Measurements from ENCODE around the gene S100A9. TPM values are rescaled to one million over a fixed set of nuclear protein-coding genes. Genes with fewer than 3 reads are reported as not detected.

The S100A9 gene
- total RNA-seq, 1 donor from 2014 or later = 911 TPM

- ATAC-seq = no peak
- intact Hi-C loops (cut with DNase I) = no loop called here
- H3K27ac ChIP-seq = no peak overlapping the region
- DNase-seq = no peak
- no peaks in the 10 kb centered on the region for H3K36me3 ChIP-seq
- H3K9me3 ChIP-seq = no peaks in the 10 kb centered on the region
- H3K4me3 ChIP-seq = peak overlapping the region; percentile 44
- TF ChIP-seq, protein P1, sequence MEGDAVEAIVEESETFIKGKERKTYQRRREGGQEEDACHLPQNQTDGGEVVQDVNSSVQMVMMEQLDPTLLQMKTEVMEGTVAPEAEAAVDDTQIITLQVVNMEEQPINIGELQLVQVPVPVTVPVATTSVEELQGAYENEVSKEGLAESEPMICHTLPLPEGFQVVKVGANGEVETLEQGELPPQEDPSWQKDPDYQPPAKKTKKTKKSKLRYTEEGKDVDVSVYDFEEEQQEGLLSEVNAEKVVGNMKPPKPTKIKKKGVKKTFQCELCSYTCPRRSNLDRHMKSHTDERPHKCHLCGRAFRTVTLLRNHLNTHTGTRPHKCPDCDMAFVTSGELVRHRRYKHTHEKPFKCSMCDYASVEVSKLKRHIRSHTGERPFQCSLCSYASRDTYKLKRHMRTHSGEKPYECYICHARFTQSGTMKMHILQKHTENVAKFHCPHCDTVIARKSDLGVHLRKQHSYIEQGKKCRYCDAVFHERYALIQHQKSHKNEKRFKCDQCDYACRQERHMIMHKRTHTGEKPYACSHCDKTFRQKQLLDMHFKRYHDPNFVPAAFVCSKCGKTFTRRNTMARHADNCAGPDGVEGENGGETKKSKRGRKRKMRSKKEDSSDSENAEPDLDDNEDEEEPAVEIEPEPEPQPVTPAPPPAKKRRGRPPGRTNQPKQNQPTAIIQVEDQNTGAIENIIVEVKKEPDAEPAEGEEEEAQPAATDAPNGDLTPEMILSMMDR (IDR thresholded peaks at IDR 0.05) = no peak
- H3K4me1 ChIP-seq = peaks cover 12% of the 10 kb centered on the region
- H3K27me3 ChIP-seq (ENCODE audit: low read depth) = no peaks in the 10 kb centered on the region
Measured at GRCh38 chr1:153360190-153360589, 2.5 kb downstream of the S100A9 start.

DNA sequence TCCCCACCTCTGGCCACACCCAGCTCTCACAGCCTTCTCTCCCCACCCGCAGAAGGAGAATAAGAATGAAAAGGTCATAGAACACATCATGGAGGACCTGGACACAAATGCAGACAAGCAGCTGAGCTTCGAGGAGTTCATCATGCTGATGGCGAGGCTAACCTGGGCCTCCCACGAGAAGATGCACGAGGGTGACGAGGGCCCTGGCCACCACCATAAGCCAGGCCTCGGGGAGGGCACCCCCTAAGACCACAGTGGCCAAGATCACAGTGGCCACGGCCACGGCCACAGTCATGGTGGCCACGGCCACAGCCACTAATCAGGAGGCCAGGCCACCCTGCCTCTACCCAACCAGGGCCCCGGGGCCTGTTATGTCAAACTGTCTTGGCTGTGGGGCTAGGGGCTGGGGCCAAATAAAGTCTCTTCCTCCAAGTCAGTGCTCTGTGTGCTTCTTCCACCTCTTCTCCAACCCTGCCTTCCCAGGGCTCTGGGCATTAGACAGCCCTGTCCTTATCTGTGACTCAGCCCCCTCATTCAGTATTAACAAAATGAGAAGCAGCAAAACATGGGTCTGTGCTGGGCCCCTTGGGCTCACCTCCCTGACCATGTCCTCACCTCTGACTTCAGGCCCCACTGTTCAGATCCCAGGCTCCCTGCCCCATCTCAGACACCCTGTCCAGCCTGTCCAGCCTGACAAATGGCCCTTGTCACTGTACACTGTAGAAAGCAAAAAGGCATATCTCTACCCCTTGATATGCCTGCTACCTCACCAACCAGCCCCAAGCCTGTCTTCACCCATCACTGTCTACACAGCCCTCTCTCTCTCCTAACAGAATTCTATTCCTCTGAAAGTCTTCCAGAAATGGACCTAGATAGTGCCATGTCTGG lies 3.2 kb downstream of the S100A9 start:
- DNase-seq = no peak
- Histone ChIP-seq H3K4me1 (peaks cover 12% of the 10 kb centered on the region), H3K27me3 (ENCODE audit: low read depth) (no peaks in the 10 kb centered on the region), H3K36me3 (no peaks in the 10 kb centered on the region), H3K27ac (no peak overlapping the region), H3K4me3 (no peak overlapping the region), H3K9me3 (no peaks in the 10 kb centered on the region)
- ATAC-seq = no peak
- TF ChIP-seq, protein P1 (IDR thresholded peaks at IDR 0.05) = no peak
- intact Hi-C loops (cut with DNase I) = no loop called here

DNA sequence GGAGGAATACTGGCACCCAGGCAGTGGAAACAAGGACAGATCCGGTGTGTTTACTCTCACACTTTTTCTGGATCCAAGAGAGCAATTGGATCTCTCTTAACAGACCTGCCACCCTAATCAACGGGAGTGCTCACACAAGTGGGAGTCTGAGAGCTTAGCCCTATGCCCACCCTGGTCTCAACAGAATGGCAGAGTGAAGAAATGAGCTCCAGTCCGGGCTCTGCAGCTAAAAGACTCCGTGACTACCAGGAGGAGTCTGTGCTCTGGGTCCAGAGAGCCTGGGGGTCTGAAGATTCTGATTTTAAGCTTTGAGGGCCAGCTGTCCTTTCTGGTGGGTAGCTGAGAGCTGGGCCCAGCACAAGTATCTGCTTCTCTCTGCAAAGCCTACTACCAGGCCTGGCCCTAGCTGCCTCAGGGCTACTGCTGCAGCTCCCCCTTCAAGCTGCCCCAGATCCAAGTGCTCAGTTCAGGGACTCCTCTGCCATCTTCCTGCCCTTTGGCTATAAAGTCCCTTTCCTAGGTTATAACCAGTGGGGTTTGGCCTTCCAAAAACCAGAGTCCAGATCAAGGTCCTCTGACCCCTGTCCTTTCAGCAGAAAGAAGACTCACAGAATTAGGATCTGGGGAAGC lies 3.9 kb downstream of the S100A9 start:
- ATAC-seq (no peak), DNase-seq (no peak)
- peaks cover 12% of the 10 kb centered on the region for H3K4me1 ChIP-seq
- no peaks in the 10 kb centered on the region for H3K9me3 ChIP-seq
- no peak overlapping the region for H3K27ac ChIP-seq
- no peak overlapping the region for H3K4me3 ChIP-seq
- no peaks in the 10 kb centered on the region for H3K36me3 ChIP-seq
- TF ChIP-seq, protein P1 (IDR thresholded peaks at IDR 0.05) = no peak
- no peaks in the 10 kb centered on the region for H3K27me3 ChIP-seq (ENCODE audit: low read depth)
- intact Hi-C loops (cut with DNase I) = no loop called here

DNA sequence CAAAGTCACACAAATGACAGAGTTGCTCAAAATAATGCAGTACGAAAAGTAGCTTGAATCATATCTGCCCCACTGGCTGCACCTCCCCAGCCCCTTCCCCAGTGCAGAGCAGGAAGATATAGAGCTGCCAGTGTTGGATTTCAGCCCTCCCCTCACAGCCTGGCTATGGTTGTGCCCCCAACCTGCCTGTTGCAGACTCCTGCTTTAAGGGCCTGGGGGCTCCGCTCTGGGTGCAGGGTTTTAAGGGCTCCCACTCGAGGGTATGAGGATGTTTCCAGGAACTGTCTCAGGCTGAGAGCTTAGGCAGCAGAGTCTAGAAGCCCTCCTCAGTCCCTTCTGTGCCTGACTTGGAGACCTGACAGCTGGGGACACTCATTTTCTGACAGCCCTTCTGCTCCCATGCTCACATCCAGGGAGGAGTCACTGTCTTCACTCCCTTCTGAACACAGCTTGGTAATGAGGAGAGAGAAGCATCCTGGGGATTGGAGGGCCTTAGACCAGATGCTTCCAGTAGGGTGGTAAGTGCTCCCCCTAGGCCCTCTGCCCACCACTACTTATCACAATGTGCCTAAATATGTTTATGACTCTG lies 4.6 kb downstream of the S100A9 start:
- TF ChIP-seq, protein P1 (IDR thresholded peaks at IDR 0.05) = no peak
- Histone ChIP-seq H3K9me3 (no peaks in the 10 kb centered on the region), H3K27me3 (ENCODE audit: low read depth) (no peaks in the 10 kb centered on the region), H3K4me1 (peaks cover 13% of the 10 kb centered on the region), H3K4me3 (no peak overlapping the region), H3K27ac (no peak overlapping the region), H3K36me3 (no peaks in the 10 kb centered on the region)
- ATAC-seq (no peak), DNase-seq (no peak)
- intact Hi-C loops (cut with DNase I) = no loop called here

DNA sequence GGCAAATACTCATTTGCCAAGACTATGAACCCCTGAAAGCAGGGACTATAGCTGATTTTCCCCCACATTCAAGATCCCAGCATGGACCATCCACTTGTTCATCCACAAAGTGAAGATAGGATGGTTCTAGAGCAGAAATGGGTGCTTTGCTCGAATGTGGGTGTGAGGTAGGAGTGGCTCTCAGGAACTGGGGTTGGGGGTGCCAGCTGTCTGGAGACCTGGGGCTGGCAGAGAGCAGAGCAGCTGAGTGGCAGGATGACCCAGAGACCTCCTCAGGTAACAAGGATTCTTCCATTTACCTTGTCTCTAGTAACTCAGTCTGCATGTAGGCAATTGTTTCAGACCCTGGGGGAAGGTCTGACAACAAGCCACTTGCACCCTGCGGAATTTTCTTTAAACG lies 6.0 kb downstream of the S100A9 start:
- Histone ChIP-seq H3K27me3 (ENCODE audit: low read depth) (no peaks in the 10 kb centered on the region), H3K4me1 (peaks cover 15% of the 10 kb centered on the region), H3K4me3 (no peak overlapping the region), H3K9me3 (no peaks in the 10 kb centered on the region), H3K36me3 (no peaks in the 10 kb centered on the region), H3K27ac (no peak overlapping the region)
- intact Hi-C loops (cut with DNase I) = no loop called here
- TF ChIP-seq, protein P1 (IDR thresholded peaks at IDR 0.05) = no peak
- ATAC-seq (no peak), DNase-seq (no peak)
